B cell (primary cell): ENCODE data around the gene SH3RF3. TPM values are rescaled to one million over a fixed set of nuclear protein-coding genes. Genes with fewer than 3 reads are reported as not detected.

ENCODE experiments used
- ATAC-seq: fragments of 200-7000 bp; cut with Tn5 transposase; one replicate; pipeline ENCODE4 v1.10.0; 2021; ENCODE audit warnings: low read depth, mild to moderate bottlenecking, moderate number of reproducible peaks, moderate library complexity
- CTCF ChIA-PET: fragments of 350-600 bp; sonication (Branson Sonifier 250); formaldehyde crosslinking; loops from one replicate; lab custom pipeline; 2021; ENCODE audit warnings: antibody characterized with exemption, inconsistent platforms; lab: Charles Lee
- POLR2A ChIA-PET: fragments of 350-600 bp; sonication (Branson Sonifier 250); formaldehyde crosslinking; loops from one replicate; lab custom pipeline; 2021; ENCODE audit warnings: antibody characterized with exemption; lab: Charles Lee
- DNase-seq: peaks from one replicate; pipeline ENCODE4 v3.0.0; 2013
- H2AFZ ChIP-seq: 2 replicates; pipeline ENCODE4 v1.6.1; 2012; ENCODE audit warnings: mild to moderate bottlenecking, low read depth, low read length; ENCODE audit not compliant: insufficient read depth, poor library complexity, severe bottlenecking
- H3K27ac ChIP-seq, 2 donors: 1 replicate in 1 of 2; 2 replicates in 1 of 2; pipeline ENCODE4 v1.5.1; 2012 to 2013; ENCODE audit warnings: low read length in 2 of 2, mild to moderate bottlenecking in 2 of 2, moderate library complexity in 1 of 2
- H3K27me3 ChIP-seq, 4 experiments: fragments of 200-600 bp in 1 of 4; sonication (generic) in 1 of 4; replicated peaks in 1 of 4; 1 replicate in 2 of 4; 2 replicates in 2 of 4; pipeline versions ENCODE4 v1.6.1 to v1.7.0; 2013 to 2016; ENCODE audit warnings: low read length in 3 of 4, mild to moderate bottlenecking in 2 of 4, mixed read lengths in 1 of 4, moderate library complexity in 1 of 4; ENCODE audit not compliant: insufficient read depth in 4 of 4, control insufficient read depth in 3 of 4; ENCODE audit errors: control extremely low read depth in 1 of 4
- H3K36me3 ChIP-seq, 2 experiments: replicated peaks in 1 of 2; 1 replicate in 1 of 2; 2 replicates in 1 of 2; pipeline versions ENCODE4 v1.6.1 to v1.7.1; 2013; ENCODE audit warnings: low read length in 1 of 2; ENCODE audit not compliant: insufficient read depth in 2 of 2, control insufficient read depth in 1 of 2; ENCODE audit errors: control extremely low read depth in 1 of 2, extremely low read depth in 1 of 2
- H3K4me1 ChIP-seq, 2 donors: fragments of 200-600 bp in 1 of 2; sonication (generic) in 1 of 2; 1 replicate in 1 of 2; 2 replicates in 1 of 2; pipeline versions ENCODE4 v1.5.1 to v1.6.1; 2013 to 2017; ENCODE audit warnings: low read length in 2 of 2; ENCODE audit not compliant: control insufficient read depth in 2 of 2, insufficient read depth in 2 of 2
- H3K4me2 ChIP-seq: replicated peaks from 2 replicates; pipeline ENCODE3; 2012; ENCODE audit warnings: mild to moderate bottlenecking, low read depth, low read length; ENCODE audit not compliant: poor library complexity, severe bottlenecking
- H3K4me3 ChIP-seq, 5 experiments: fragments of 200-600 bp in 1 of 5; sonication (generic) in 1 of 5; 1 replicate in 3 of 5; 2 replicates in 2 of 5; pipeline versions ENCODE4 v1.5.1 to v1.7.0; 2011 to 2016; ENCODE audit warnings: low read length in 4 of 5, mild to moderate bottlenecking in 4 of 5, low read depth in 2 of 5, control low read depth in 1 of 5, moderate library complexity in 1 of 5; ENCODE audit not compliant: insufficient read depth in 1 of 5; ENCODE audit errors: control extremely low read depth in 1 of 5, extremely low read depth in 1 of 5
- H3K79me2 ChIP-seq: fragments of 200-600 bp; sonication (generic); one replicate; pipeline ENCODE4 v1.6.0; 2016; ENCODE audit warnings: low read length; ENCODE audit not compliant: control insufficient read depth, insufficient read depth
- H3K9ac ChIP-seq: fragments of 200-600 bp; sonication (generic); 2 replicates; pipeline ENCODE4 v1.6.1; 2017; ENCODE audit warnings: mild to moderate bottlenecking, low read length, moderate library complexity
- H3K9me3 ChIP-seq, 3 donors: one replicate each; pipeline versions ENCODE4 v1.6.1 to v1.7.1; 2013; ENCODE audit warnings: low read length in 2 of 3; ENCODE audit not compliant: control insufficient read depth in 2 of 3, insufficient read depth in 1 of 3; ENCODE audit errors: control extremely low read depth in 1 of 3
- H4K20me1 ChIP-seq: 2 replicates; pipeline ENCODE4 v1.6.0; 2012; ENCODE audit warnings: mild to moderate bottlenecking, low read length; ENCODE audit not compliant: insufficient read depth, control insufficient read depth, poor library complexity, severe bottlenecking
- H3K27ac Mint-ChIP-seq: one replicate; pipeline ENCODE4 v1.8.0; 2021; ENCODE audit warnings: mixed read lengths
- H3K27me3 Mint-ChIP-seq: one replicate; pipeline ENCODE4 v1.8.0; 2021; ENCODE audit warnings: mixed read lengths
- H3K4me1 Mint-ChIP-seq: one replicate; pipeline ENCODE4 v1.8.0; 2021; ENCODE audit warnings: mixed read lengths
- H3K4me3 Mint-ChIP-seq: one replicate; pipeline ENCODE4 v1.8.0; 2021; ENCODE audit warnings: mixed read lengths
- H3K9me3 Mint-ChIP-seq: one replicate; pipeline ENCODE4 v1.8.0; 2022; ENCODE audit warnings: mixed read lengths; ENCODE audit not compliant: insufficient read depth
- EZH2 ChIP-seq: IDR thresholded peaks from 2 replicates; pipeline ENCODE4 v1.6.1; 2012; ENCODE audit warnings: borderline replicate concordance, low read depth, mild to moderate bottlenecking, moderate library complexity, low read length; ENCODE audit not compliant: insufficient read depth, poor library complexity, severe bottlenecking
- WGBS: methylation state at CpG from one replicate; pipeline ENCODE4 v1.1.5; 2013; ENCODE audit warnings: missing lambda C conversion rate; ENCODE audit not compliant: insufficient coverage; 5-methylcytosine and 5-hydroxymethylcytosine counted together
- intact Hi-C: fragments of 100-400 bp; cut with micrococcal nuclease; formaldehyde crosslinking; loops from one replicate; pipeline ENCODE4 v1.10.0; 2022
- polyA plus RNA-seq: library from polyadenylated mRNA; depleted of rRNA; stranded (reverse); fragments of >200 nt; gene quantifications from 2 replicates; pipeline ENCODE4 v1.2.3, GENCODE V29; 2012
- total RNA-seq, 2 donors: library from RNA; stranded (reverse); fragments of 120-200 nt in 1 of 2; gene quantifications; 1 replicate in 1 of 2; 2 replicates in 1 of 2; pipeline versions ENCODE4 v1.2.3 to v1.2.4, GENCODE V29; 2013 to 2022
- TF ChIP-seq, protein P1 (sequence below): fragments of 200-600 bp; IDR thresholded peaks from one replicate; pipeline ENCODE4 v1.8.0; 2022; ENCODE audit warnings: antibody characterized with exemption, mild to moderate bottlenecking

SH3RF3 gene
- total and polyA plus RNA-seq, 2 donors (not counting 1 experiment from before 2014, with no cell fraction given): 0.07 to 1.2 TPM

DNA sequence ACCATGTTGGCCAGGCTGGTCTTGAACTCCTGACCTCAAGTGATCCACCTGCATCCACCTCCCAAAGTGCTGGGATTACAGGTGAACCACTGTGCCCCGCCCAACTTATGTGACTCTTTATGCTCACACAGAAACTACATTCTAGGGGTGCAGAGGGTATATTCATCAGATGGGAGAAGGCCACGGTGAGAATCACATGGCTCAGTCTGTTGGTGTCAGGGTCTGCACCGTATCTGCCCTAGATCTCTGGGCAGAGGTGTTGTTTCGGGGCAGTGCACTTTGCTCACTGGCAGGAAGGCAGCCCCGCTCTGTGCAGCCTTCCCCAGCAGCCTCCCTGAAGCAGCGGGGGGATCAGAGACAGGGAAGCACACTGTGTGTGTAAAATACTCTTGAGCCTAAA lies 76.4 kb downstream of the SH3RF3 start:
- CTCF ChIA-PET: no interaction called here
- H3K27me3 Mint-ChIP-seq: peaks cover 12% of the 10 kb centered on the region
- H3K9ac ChIP-seq: no peak overlapping the region
- H3K9me3 Mint-ChIP-seq: no peaks in the 10 kb centered on the region
- no peak for DNase-seq
- H3K4me1 ChIP-seq: no peaks in the 10 kb centered on the region
- no peaks in the 10 kb centered on the region for H4K20me1 ChIP-seq
- H2AFZ ChIP-seq: no peak overlapping the region
- TF ChIP-seq EZH2: no peak
- TF ChIP-seq, protein P1, sequence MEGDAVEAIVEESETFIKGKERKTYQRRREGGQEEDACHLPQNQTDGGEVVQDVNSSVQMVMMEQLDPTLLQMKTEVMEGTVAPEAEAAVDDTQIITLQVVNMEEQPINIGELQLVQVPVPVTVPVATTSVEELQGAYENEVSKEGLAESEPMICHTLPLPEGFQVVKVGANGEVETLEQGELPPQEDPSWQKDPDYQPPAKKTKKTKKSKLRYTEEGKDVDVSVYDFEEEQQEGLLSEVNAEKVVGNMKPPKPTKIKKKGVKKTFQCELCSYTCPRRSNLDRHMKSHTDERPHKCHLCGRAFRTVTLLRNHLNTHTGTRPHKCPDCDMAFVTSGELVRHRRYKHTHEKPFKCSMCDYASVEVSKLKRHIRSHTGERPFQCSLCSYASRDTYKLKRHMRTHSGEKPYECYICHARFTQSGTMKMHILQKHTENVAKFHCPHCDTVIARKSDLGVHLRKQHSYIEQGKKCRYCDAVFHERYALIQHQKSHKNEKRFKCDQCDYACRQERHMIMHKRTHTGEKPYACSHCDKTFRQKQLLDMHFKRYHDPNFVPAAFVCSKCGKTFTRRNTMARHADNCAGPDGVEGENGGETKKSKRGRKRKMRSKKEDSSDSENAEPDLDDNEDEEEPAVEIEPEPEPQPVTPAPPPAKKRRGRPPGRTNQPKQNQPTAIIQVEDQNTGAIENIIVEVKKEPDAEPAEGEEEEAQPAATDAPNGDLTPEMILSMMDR: no peak
- no peak overlapping the region for H3K4me2 ChIP-seq
- 92% methylated on average over 6 of the region's 6 CpGs for WGBS
- H3K79me2 ChIP-seq: no peaks in the 10 kb centered on the region
- POLR2A ChIA-PET: no interaction called here
- no peaks in the 10 kb centered on the region for H3K27me3 ChIP-seq
- peaks cover 3% of the 10 kb centered on the region for H3K4me1 Mint-ChIP-seq
- no peak overlapping the region for H3K4me3 ChIP-seq
- peaks cover 0 to 10% (median 0%) of the 10 kb centered on the region in 3 donors for H3K9me3 ChIP-seq
- H3K36me3 ChIP-seq: no peaks in the 10 kb centered on the region
- no peak overlapping the region for H3K27ac Mint-ChIP-seq
- no peak for ATAC-seq
- H3K27ac ChIP-seq: no peak overlapping the region
- H3K4me3 Mint-ChIP-seq: no peak overlapping the region
- intact Hi-C loops: no loop called here

GRCh38 chr2:109206569-109207146 lies 77.7 kb downstream of the SH3RF3 start:
- H3K27ac Mint-ChIP-seq: no peak overlapping the region
- Histone ChIP-seq H3K9me3 (peaks cover 0 to 10% (median 0%) of the 10 kb centered on the region in 3 donors), H3K4me3 (no peak overlapping the region), H3K9ac (no peak overlapping the region), H3K4me2 (no peak overlapping the region), H3K36me3 (no peaks in the 10 kb centered on the region), H3K27ac (no peak overlapping the region), H3K79me2 (no peaks in the 10 kb centered on the region), H3K4me1 (peaks cover 7 to 9% of the 10 kb centered on the region in 2 donors), H2AFZ (no peak overlapping the region), H4K20me1 (no peaks in the 10 kb centered on the region), H3K27me3 (no peaks in the 10 kb centered on the region)
- no peak for DNase-seq
- POLR2A ChIA-PET: no interaction called here
- peaks cover 12% of the 10 kb centered on the region for H3K27me3 Mint-ChIP-seq
- TF ChIP-seq EZH2: no peak
- TF ChIP-seq, protein P1: no peak
- peaks cover 12% of the 10 kb centered on the region for H3K4me1 Mint-ChIP-seq
- CTCF ChIA-PET: no interaction called here
- intact Hi-C loops: no loop called here
- WGBS: 97% methylated on average over 2 of the region's 2 CpGs
- no peaks in the 10 kb centered on the region for H3K9me3 Mint-ChIP-seq
- no peak for ATAC-seq
- no peak overlapping the region for H3K4me3 Mint-ChIP-seq
